ENCODE measurements around the gene EFNA1. TPM values are rescaled to one million over a fixed set of nuclear protein-coding genes. Genes with fewer than 3 reads are reported as not detected.
"Not testable (repeated sequence)": the region's sequence is repeated elsewhere in the genome, so short reads cannot be mapped to it uniquely, and the experiment has no call there.

EFNA1 gene
- total and polyA plus RNA-seq, 2 of the 8 experiments (the other 6 are each of a cell fraction or from before 2014, with no cell fraction given) = 4.9 to 14.6 TPM

GRCh38 chr1:155163785-155164184 is 36.1 kb downstream of the EFNA1 start:
- not testable (repeated sequence) for H4K8ac ChIP-seq (ENCODE audit: extremely low read depth, insufficient read depth, low read length)

DNA sequence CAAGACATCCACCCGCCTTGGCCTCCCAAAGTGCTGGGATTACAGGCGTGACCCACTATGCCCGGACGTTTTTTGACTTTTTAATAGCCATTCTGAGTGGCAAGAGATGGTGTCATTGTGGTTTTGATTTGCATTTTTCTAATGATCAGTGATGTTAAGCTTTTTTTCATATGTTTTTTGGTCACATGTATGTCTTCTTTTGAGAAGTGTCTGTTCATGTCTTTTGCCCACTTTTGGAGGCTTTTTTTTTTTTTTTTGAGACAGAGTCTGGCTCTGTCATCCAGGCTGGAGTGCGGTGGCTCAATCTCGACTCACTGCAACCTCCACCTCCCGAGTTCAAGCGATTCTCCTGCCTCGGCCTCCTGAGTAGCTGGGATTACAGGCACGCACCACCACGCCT is 36.9 kb downstream of the EFNA1 start:
- H3K23ac ChIP-seq (ENCODE audit: insufficient read length); H3K79me2 ChIP-seq (ENCODE audit: control insufficient read depth in 1 of 2, insufficient read depth in 2 of 2, low read length in 2 of 2); H4K91ac ChIP-seq (replicated peaks; ENCODE audit: insufficient read length, low read length); H3K14ac ChIP-seq (ENCODE audit: insufficient read length); H4K8ac ChIP-seq (ENCODE audit: extremely low read depth, insufficient read depth, low read length); H4K5ac ChIP-seq (ENCODE audit: insufficient read length, low read depth, low read length); H2BK5ac ChIP-seq (ENCODE audit: low read depth, low read length); H3K27ac ChIP-seq (ENCODE audit: low read depth, low read length); H3K56ac ChIP-seq (replicated peaks; ENCODE audit: insufficient read length, low read depth, low read length); H4K20me1 ChIP-seq (replicated peaks in 1 of 2; ENCODE audit: control insufficient read depth in 1 of 2, insufficient read depth in 2 of 2, low read length in 2 of 2); DNase-seq (ENCODE audit: low read depth in 1 of 2, low spot score in 2 of 2); H3K79me1 ChIP-seq (ENCODE audit: low read depth, low read length); H2BK12ac ChIP-seq (ENCODE audit: low read depth, low read length); H2BK20ac ChIP-seq (ENCODE audit: low read length); H3K4me3 ChIP-seq (ENCODE audit: extremely low read depth in 1 of 4, insufficient read depth in 2 of 4, low read depth in 3 of 4, low read length in 4 of 4); H3K9ac ChIP-seq (replicated peaks in 1 of 4; ENCODE audit: extremely low read depth in 1 of 4, low read depth in 3 of 4, low read length in 3 of 4); H3K18ac ChIP-seq (ENCODE audit: extremely low read depth, low read length); H3K4me2 ChIP-seq (ENCODE audit: insufficient read depth in 1 of 2, low read depth in 2 of 2, low read length in 2 of 2); H2AK5ac ChIP-seq (ENCODE audit: low read depth, low read length); H2AFZ ChIP-seq (ENCODE audit: low read length); H3K4ac ChIP-seq (replicated peaks; ENCODE audit: insufficient read length, low read depth, low read length); FAIRE-seq; H3K27me3 ChIP-seq (replicated peaks in 1 of 4; ENCODE audit: control insufficient read depth in 3 of 4, extremely low read depth in 1 of 4, insufficient read depth in 3 of 4, low read length in 3 of 4); H3K36me3 ChIP-seq (ENCODE audit: control insufficient read depth in 2 of 4, insufficient read depth in 4 of 4, low read length in 3 of 4); H2BK120ac ChIP-seq (replicated peaks; ENCODE audit: low read depth, low read length); H3K9me3 ChIP-seq (ENCODE audit: insufficient read depth in 2 of 2, low read depth in 1 of 2, low read length in 1 of 2); H2BK15ac ChIP-seq (ENCODE audit: low read length): not testable (repeated sequence)
- H3K4me1 ChIP-seq (replicated peaks in 1 of 4; ENCODE audit: control insufficient read depth in 3 of 4, insufficient read depth in 4 of 4, low read length in 3 of 4) = peaks cover 2 to 17% (median 13%) of the 10 kb centered on the region in 4 experiments
- WGBS, 2 experiments (ENCODE audit: extremely low coverage in 1 of 2, insufficient coverage in 1 of 2, insufficient read length in 1 of 2, insufficient replicate concordance in 2 of 2, low coverage in 1 of 2, low lambda C conversion rate in 2 of 2, missing lambda C conversion rate in 1 of 2) = 93% methylated on average over 9 of the region's 11 CpGs; no CpG with 5 or more reads in 1 of the 2 experiments
- ChIA-PET POLR2A (ENCODE audit: partially characterized antibody) (interaction anchor here (1.7 kb wide), 1 partner anchor 17 kb away, joined by 3 read pairs; no protein-coding TSS in a partner anchor), CTCF (ENCODE audit: partially characterized antibody) (interaction anchor here (0.6 to 12.4 kb wide), 3 partner anchors 30 to 75 kb away, joined by 4 to 215 read pairs (median 187); partner anchors contain the start of genes DPM3, EFNA1 and SLC50A1)
- H3K23me2 ChIP-seq (ENCODE audit: low read depth, low read length) = peaks cover 11% of the 10 kb centered on the region

More at GRCh38 chr1:155163785-155164184, 36.1 kb downstream of the EFNA1 start:
- POLR2A ChIA-PET (ENCODE audit: partially characterized antibody); H3K9ac ChIP-seq (replicated peaks in 1 of 4; ENCODE audit: extremely low read depth in 1 of 4, low read depth in 3 of 4, low read length in 3 of 4); H3K4ac ChIP-seq (replicated peaks; ENCODE audit: insufficient read length, low read depth, low read length); H2AFZ ChIP-seq (ENCODE audit: low read length); H3K56ac ChIP-seq (replicated peaks; ENCODE audit: insufficient read length, low read depth, low read length); DNase-seq (ENCODE audit: low read depth in 1 of 2, low spot score in 2 of 2); H2BK5ac ChIP-seq (ENCODE audit: low read depth, low read length); H3K18ac ChIP-seq (ENCODE audit: extremely low read depth, low read length); H3K79me1 ChIP-seq (ENCODE audit: low read depth, low read length); H3K27me3 ChIP-seq (replicated peaks in 1 of 4; ENCODE audit: control insufficient read depth in 3 of 4, extremely low read depth in 1 of 4, insufficient read depth in 3 of 4, low read length in 3 of 4); H3K4me3 ChIP-seq (ENCODE audit: extremely low read depth in 1 of 4, insufficient read depth in 2 of 4, low read depth in 3 of 4, low read length in 4 of 4); H2BK120ac ChIP-seq (replicated peaks; ENCODE audit: low read depth, low read length); H3K36me3 ChIP-seq (ENCODE audit: control insufficient read depth in 2 of 4, insufficient read depth in 4 of 4, low read length in 3 of 4); H3K79me2 ChIP-seq (ENCODE audit: control insufficient read depth in 1 of 2, insufficient read depth in 2 of 2, low read length in 2 of 2); FAIRE-seq; H3K4me2 ChIP-seq (ENCODE audit: insufficient read depth in 1 of 2, low read depth in 2 of 2, low read length in 2 of 2); H3K23ac ChIP-seq (ENCODE audit: insufficient read length); H2BK20ac ChIP-seq (ENCODE audit: low read length); H2BK12ac ChIP-seq (ENCODE audit: low read depth, low read length); H2AK5ac ChIP-seq (ENCODE audit: low read depth, low read length); H4K91ac ChIP-seq (replicated peaks; ENCODE audit: insufficient read length, low read length); H3K27ac ChIP-seq (ENCODE audit: low read depth, low read length); H4K20me1 ChIP-seq (replicated peaks in 1 of 2; ENCODE audit: control insufficient read depth in 1 of 2, insufficient read depth in 2 of 2, low read length in 2 of 2); H3K9me3 ChIP-seq (ENCODE audit: insufficient read depth in 2 of 2, low read depth in 1 of 2, low read length in 1 of 2); H2BK15ac ChIP-seq (ENCODE audit: low read length); H4K5ac ChIP-seq (ENCODE audit: insufficient read length, low read depth, low read length); H3K14ac ChIP-seq (ENCODE audit: insufficient read length): not testable (repeated sequence)
- CTCF ChIA-PET (ENCODE audit: partially characterized antibody) = interaction anchor here (0.7 to 1.5 kb wide), 5 partner anchors 30 to 102 kb away, joined by 3 to 6 read pairs (median 3); no protein-coding TSS in a partner anchor
- Histone ChIP-seq H3K4me1 (replicated peaks in 1 of 4; ENCODE audit: control insufficient read depth in 3 of 4, insufficient read depth in 4 of 4, low read length in 3 of 4) (peaks cover 2 to 17% (median 13%) of the 10 kb centered on the region in 4 experiments), H3K23me2 (ENCODE audit: low read depth, low read length) (peaks cover 11% of the 10 kb centered on the region)
- 91% methylated on average over 4 of the region's 4 CpGs; no CpG with 5 or more reads in 1 of the 2 experiments for WGBS, 2 experiments (ENCODE audit: extremely low coverage in 1 of 2, insufficient coverage in 1 of 2, insufficient read length in 1 of 2, insufficient replicate concordance in 2 of 2, low coverage in 1 of 2, low lambda C conversion rate in 2 of 2, missing lambda C conversion rate in 1 of 2)

Measured in H1 (cell line).